Cardiac muscle cell (in vitro differentiated cells and primary cell): ENCODE results near the gene PTPRM. TPM values are rescaled to one million over a fixed set of nuclear protein-coding genes. Genes with fewer than 3 reads are reported as not detected.

Experiments
- DNase-seq, 2 donors: peaks; one replicate each; pipeline versions ENCODE4 v3.0.0 to v3.0.0-alpha.2; 2010 to 2017; ENCODE audit warnings: low read depth in 1 of 2, low spot score in 1 of 2
- H3K27ac ChIP-seq: fragments of 200-600 bp; sonication (generic); 2 replicates; pipeline ENCODE4 v1.5.1; 2016
- H3K27me3 ChIP-seq: fragments of 200-600 bp; sonication (generic); 2 replicates; pipeline ENCODE4 v1.6.0; 2016; ENCODE audit warnings: control low read depth
- H3K36me3 ChIP-seq: fragments of 200-600 bp; sonication (generic); 2 replicates; pipeline ENCODE4 v1.5.1; 2016; ENCODE audit warnings: control low read depth
- H3K4me1 ChIP-seq: fragments of 200-600 bp; sonication (generic); 2 replicates; pipeline ENCODE4 v1.8.1; 2017; ENCODE audit warnings: low read depth, mild to moderate bottlenecking, mixed run types
- H3K4me3 ChIP-seq: fragments of 200-600 bp; sonication (generic); 2 replicates; pipeline ENCODE4 v1.5.1; 2016; ENCODE audit warnings: mild to moderate bottlenecking
- H3K9me3 ChIP-seq: fragments of 200-600 bp; sonication (generic); 2 replicates; pipeline ENCODE4 v1.5.1; 2017; ENCODE audit warnings: low read depth, mild to moderate bottlenecking, control low read depth
- CTCF ChIP-seq: IDR thresholded peaks from 2 replicates; pipeline ENCODE4 v1.5.1; 2012; ENCODE audit warnings: low read depth, mild to moderate bottlenecking, low read length
- polyA plus RNA-seq: library from polyadenylated mRNA; unstranded; fragments of >200 nt; fragmentation: Nextera tagmentation; extraction: Ambion mirVana; gene quantifications from 2 replicates; pipeline ENCODE4 v1.2.1, GENCODE V29; 2016
- total RNA-seq: library from RNA; depleted of rRNA; stranded (reverse); fragments of >200 nt; gene quantifications from 2 replicates; pipeline ENCODE4 v1.2.3, GENCODE V29; 2016

Gene PTPRM
- total and polyA plus RNA-seq, 2 experiments from 2014 or later = 26.5 to 48.8 TPM

- H3K27ac ChIP-seq = no peak overlapping the region
- peak; percentile 70 for TF ChIP-seq CTCF
- peak; percentile 22 to 77 for DNase-seq
Observed at GRCh38 chr18:8367217-8367988, 800.3 kb downstream of the PTPRM start.

GRCh38 chr18:8368512-8369217 is 801.5 kb downstream of the PTPRM start:
- TF ChIP-seq CTCF = no peak
- Histone ChIP-seq H3K4me3 (no peak overlapping the region), H3K27me3 (peaks cover 17% of the 10 kb centered on the region), H3K36me3 (no peaks in the 10 kb centered on the region), H3K27ac (no peak overlapping the region), H3K9me3 (no peaks in the 10 kb centered on the region), H3K4me1 (peaks cover 9% of the 10 kb centered on the region)
- no peak for DNase-seq

More at GRCh38 chr18:8367217-8367988, 800.3 kb downstream of the PTPRM start:
- H3K27me3 ChIP-seq = peaks cover 17% of the 10 kb centered on the region
- H3K36me3 ChIP-seq = no peaks in the 10 kb centered on the region
- peak overlapping the region; percentile 9 for H3K4me3 ChIP-seq
- peaks cover 13% of the 10 kb centered on the region for H3K4me1 ChIP-seq
- no peaks in the 10 kb centered on the region for H3K9me3 ChIP-seq

DNA sequence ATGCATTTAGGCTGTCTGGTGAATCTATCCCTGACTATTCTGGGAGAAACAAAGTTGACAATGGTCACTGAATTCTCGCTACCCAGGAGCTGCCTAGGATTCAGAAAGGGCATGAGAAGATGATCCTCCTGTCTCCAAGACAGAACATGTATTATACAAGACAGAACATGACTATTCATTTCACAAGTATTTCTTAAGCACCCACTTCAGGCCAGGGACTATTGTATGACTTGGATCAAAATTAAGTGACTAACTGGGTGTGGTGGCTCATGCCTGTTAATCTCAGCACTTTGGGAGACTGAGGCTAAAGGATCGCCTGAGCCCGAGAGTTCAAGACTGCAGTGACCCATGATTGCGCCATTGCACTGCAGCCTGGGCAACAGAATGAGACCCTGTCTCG is 806.4 kb downstream of the PTPRM start:
- no peak for TF ChIP-seq CTCF

DNA sequence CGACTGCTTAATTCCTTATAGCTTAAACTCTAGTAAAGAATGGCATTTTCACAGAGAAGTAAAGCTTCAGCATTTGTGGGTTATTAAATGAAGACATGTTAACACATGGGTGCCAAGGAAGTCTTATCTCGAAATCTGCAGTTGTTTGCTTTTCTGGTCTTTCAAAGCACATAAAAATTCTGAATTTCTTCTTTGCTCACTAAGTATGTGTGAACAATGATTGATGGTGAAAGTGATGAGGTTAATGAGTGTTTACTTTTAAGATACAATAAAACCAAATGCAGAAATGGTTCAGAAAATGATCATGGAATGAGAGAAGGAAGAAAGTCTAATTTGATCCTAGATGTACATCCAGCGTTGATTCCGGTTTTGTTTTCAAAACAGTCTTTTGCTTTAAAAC is 807.6 kb downstream of the PTPRM start:
- no peak overlapping the region for H3K27ac ChIP-seq
- no peaks in the 10 kb centered on the region for H3K4me1 ChIP-seq
- peaks cover 5% of the 10 kb centered on the region for H3K36me3 ChIP-seq
- no peak for DNase-seq
- H3K4me3 ChIP-seq = no peak overlapping the region
- TF ChIP-seq CTCF = no peak
- H3K9me3 ChIP-seq = no peaks in the 10 kb centered on the region
- no peaks in the 10 kb centered on the region for H3K27me3 ChIP-seq

More for the DNA sequence above, 806.4 kb downstream of the PTPRM start:
- Histone ChIP-seq H3K4me3 (no peak overlapping the region), H3K27ac (no peak overlapping the region), H3K27me3 (no peaks in the 10 kb centered on the region), H3K9me3 (no peaks in the 10 kb centered on the region), H3K4me1 (no peaks in the 10 kb centered on the region), H3K36me3 (no peaks in the 10 kb centered on the region)
- DNase-seq = no peak

GRCh38 chr18:8375249-8375648 is 808.1 kb downstream of the PTPRM start:
- no peaks in the 10 kb centered on the region for H3K9me3 ChIP-seq
- H3K36me3 ChIP-seq = peaks cover 11% of the 10 kb centered on the region
- H3K4me1 ChIP-seq = no peaks in the 10 kb centered on the region
- no peak overlapping the region for H3K4me3 ChIP-seq
- no peak overlapping the region for H3K27ac ChIP-seq
- DNase-seq = no peak
- H3K27me3 ChIP-seq = no peaks in the 10 kb centered on the region
- TF ChIP-seq CTCF = no peak
